ENCODE measurements around the gene CNTN5.
"Not testable (repeated sequence)": the region's sequence is repeated elsewhere in the genome, so short reads cannot be mapped to it uniquely, and the experiment has no call there.

The CNTN5 gene

GRCh38 chr11:99773646-99774045 is 752.9 kb downstream of the CNTN5 start:
- DNase-seq (ENCODE audit: low read depth), result no peak

GRCh38 chr11:99781074-99781473 is 760.3 kb downstream of the CNTN5 start:
- no peak for DNase-seq (ENCODE audit: low read depth)

GRCh38 chr11:99791354-99791753 is 770.6 kb downstream of the CNTN5 start:
- DNase-seq (ENCODE audit: low read depth), result no peak

GRCh38 chr11:99795999-99796398 is 775.2 kb downstream of the CNTN5 start:
- DNase-seq (ENCODE audit: low read depth), result no peak

- no peak for DNase-seq (ENCODE audit: low read depth)
Observed at GRCh38 chr11:99803501-99803900, 782.8 kb downstream of the CNTN5 start.

GRCh38 chr11:99812516-99812915 is 791.8 kb downstream of the CNTN5 start:
- no peak for DNase-seq (ENCODE audit: low read depth)

GRCh38 chr11:99814021-99814420 is 793.3 kb downstream of the CNTN5 start:
- no peak for DNase-seq (ENCODE audit: low read depth)

- no peak for DNase-seq (ENCODE audit: low read depth)
Observed at GRCh38 chr11:99814738-99815137, 794.0 kb downstream of the CNTN5 start.

- DNase-seq (ENCODE audit: low read depth), result no peak
Observed at GRCh38 chr11:99818991-99819390, 798.2 kb downstream of the CNTN5 start.

- no peak for DNase-seq (ENCODE audit: low read depth)
Observed at GRCh38 chr11:99822846-99823565, 802.3 kb downstream of the CNTN5 start.

- not testable (repeated sequence) for DNase-seq (ENCODE audit: low read depth)
Observed at GRCh38 chr11:99836739-99837138, 816.0 kb downstream of the CNTN5 start.

- DNase-seq (ENCODE audit: low read depth), result no peak
Observed at GRCh38 chr11:99841885-99842284, 821.1 kb downstream of the CNTN5 start.

- DNase-seq (ENCODE audit: low read depth), result no peak
Observed at GRCh38 chr11:99865951-99866350, 845.2 kb downstream of the CNTN5 start.

- DNase-seq (ENCODE audit: low read depth), result no peak
Observed at GRCh38 chr11:99881610-99882009, 860.9 kb downstream of the CNTN5 start.

GRCh38 chr11:99884750-99885149 is 864.0 kb downstream of the CNTN5 start:
- no peak for DNase-seq (ENCODE audit: low read depth)

GRCh38 chr11:99887481-99887880 is 866.7 kb downstream of the CNTN5 start:
- DNase-seq (ENCODE audit: low read depth), result no peak

GRCh38 chr11:99893811-99894210 is 873.1 kb downstream of the CNTN5 start:
- no peak for DNase-seq (ENCODE audit: low read depth)

- DNase-seq (ENCODE audit: low read depth), result no peak
Observed at GRCh38 chr11:99901175-99901574, 880.4 kb downstream of the CNTN5 start.

- DNase-seq (ENCODE audit: low read depth), result no peak
Observed at GRCh38 chr11:99911116-99911515, 890.4 kb downstream of the CNTN5 start.

- no peak for DNase-seq (ENCODE audit: low read depth)
Observed at GRCh38 chr11:99916078-99916477, 895.3 kb downstream of the CNTN5 start.

GRCh38 chr11:99918761-99919160 is 898.0 kb downstream of the CNTN5 start:
- DNase-seq (ENCODE audit: low read depth), result no peak

- DNase-seq (ENCODE audit: low read depth), result no peak
Observed at GRCh38 chr11:99920956-99921355, 900.2 kb downstream of the CNTN5 start.

GRCh38 chr11:99925968-99926367 is 905.2 kb downstream of the CNTN5 start:
- no peak for DNase-seq (ENCODE audit: low read depth)

GRCh38 chr11:99932684-99933083 is 911.9 kb downstream of the CNTN5 start:
- DNase-seq (ENCODE audit: low read depth), result no peak
